RWPE1 (cell line): Measurements from ENCODE around the gene UQCRC2.
"Not testable (repeated sequence)": the region's sequence is repeated elsewhere in the genome, so short reads cannot be mapped to it uniquely, and the experiment has no call there.

Source experiments
- CTCF ChIA-PET: fragments of 350-600 bp; sonication (Branson Sonifier 250); formaldehyde crosslinking; extraction: SDS; loops from one replicate; lab custom pipeline; 2021; lab: Yijun Ruan, JAX
- POLR2A ChIA-PET: fragments of 400-600 bp; formaldehyde crosslinking; extraction: SDS; loops from one replicate; lab custom pipeline; 2020; ENCODE audit warnings: antibody characterized with exemption; ENCODE audit not compliant: low non-redundant PET; lab: Yijun Ruan, JAX
- DNase-seq: peaks from one replicate; pipeline ENCODE4 v3.0.0; 2012; ENCODE audit warnings: low spot score
- H3K27ac ChIP-seq: fragments of 450-650 bp; 2 replicates; pipeline ENCODE4 v1.5.1; 2017
- TF ChIP-seq, protein P1 (sequence below): fragments of 450-650 bp; conservative IDR thresholded peaks from 2 replicates; pipeline ENCODE4 v1.5.1; 2017; ENCODE audit warnings: low read depth, mild to moderate bottlenecking

UQCRC2 gene

DNA sequence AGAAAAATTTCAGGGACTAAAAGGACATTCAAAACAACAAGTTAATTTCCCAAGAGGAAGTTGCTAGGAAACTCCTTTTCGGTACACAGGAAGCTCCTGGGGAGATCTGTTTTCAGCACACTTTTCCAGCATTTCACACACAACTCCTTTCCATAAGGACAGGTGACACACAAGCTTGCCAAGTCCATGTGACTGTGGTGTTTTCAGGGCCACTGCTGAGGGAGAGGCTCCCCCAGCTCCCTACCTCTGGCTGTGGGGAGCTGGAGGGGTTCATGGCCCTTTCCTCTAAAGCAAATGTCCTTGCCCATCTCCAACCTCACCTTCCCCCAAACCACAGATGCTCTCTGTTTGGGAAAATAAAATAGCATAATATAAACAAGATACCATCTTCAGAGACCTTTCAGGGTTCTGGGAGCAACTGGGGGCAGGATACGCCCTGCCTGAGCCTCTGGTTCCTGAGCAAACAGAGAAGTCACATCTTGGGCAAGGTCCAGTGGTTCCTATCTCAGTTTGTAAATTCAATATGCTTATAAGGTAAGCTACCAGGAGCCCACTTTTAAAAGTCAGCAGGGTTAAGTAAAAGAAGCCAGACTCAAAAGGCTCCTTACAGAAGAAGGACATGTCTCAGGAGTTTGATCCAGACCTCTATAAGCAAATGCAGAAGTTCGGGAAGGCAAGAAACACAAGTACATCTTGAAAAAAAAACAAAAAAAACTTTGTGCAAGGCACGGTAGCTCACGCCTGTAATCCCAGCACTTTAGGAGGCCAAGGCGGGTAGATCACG lies 44.7 kb downstream of the UQCRC2 start:
- TF ChIP-seq, protein P1, sequence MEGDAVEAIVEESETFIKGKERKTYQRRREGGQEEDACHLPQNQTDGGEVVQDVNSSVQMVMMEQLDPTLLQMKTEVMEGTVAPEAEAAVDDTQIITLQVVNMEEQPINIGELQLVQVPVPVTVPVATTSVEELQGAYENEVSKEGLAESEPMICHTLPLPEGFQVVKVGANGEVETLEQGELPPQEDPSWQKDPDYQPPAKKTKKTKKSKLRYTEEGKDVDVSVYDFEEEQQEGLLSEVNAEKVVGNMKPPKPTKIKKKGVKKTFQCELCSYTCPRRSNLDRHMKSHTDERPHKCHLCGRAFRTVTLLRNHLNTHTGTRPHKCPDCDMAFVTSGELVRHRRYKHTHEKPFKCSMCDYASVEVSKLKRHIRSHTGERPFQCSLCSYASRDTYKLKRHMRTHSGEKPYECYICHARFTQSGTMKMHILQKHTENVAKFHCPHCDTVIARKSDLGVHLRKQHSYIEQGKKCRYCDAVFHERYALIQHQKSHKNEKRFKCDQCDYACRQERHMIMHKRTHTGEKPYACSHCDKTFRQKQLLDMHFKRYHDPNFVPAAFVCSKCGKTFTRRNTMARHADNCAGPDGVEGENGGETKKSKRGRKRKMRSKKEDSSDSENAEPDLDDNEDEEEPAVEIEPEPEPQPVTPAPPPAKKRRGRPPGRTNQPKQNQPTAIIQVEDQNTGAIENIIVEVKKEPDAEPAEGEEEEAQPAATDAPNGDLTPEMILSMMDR, result no peak
- DNase-seq, result no peak
- CTCF ChIA-PET, result interaction anchor here (1.6 to 2.7 kb wide), 2 partner anchors 80 to 101 kb away, joined by 6 to 13 read pairs; no protein-coding TSS in a partner anchor
- POLR2A ChIA-PET, result interaction anchor here (0.6 kb wide), 1 partner anchor 73 kb away, joined by 3 read pairs; no protein-coding TSS in a partner anchor
- H3K27ac ChIP-seq, result no peak overlapping the region

- CTCF ChIA-PET, result interaction anchor here (0.6 to 3.4 kb wide), 4 partner anchors 11 to 97 kb away, joined by 3 to 47 read pairs (median 10); no protein-coding TSS in a partner anchor
- POLR2A ChIA-PET, result no interaction called here
- no peak overlapping the region for H3K27ac ChIP-seq
- TF ChIP-seq, protein P1, result no peak
- peak; percentile 78 for DNase-seq
These were observed 48.4 kb downstream of the UQCRC2 start for GRCh38 chr16:22001591-22001990.

DNA sequence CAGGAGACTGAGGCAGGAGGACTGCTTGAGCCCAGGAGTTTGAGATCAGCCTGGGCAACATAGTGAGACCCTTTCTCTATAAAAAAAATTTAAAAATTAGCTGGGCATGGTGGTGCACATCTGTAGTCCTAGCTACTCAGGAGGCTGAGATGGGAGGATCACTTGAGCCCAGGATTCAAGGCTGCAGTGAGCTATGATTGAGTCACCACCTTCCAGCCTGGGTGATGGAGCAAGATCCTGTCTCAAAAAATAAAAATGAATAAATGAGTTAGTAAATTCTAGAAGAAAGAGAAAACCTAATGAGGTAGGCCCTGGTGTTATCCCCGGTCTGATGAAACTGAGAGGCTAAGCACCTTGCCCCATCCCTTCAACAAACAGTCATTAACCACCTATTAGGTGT lies 48.9 kb downstream of the UQCRC2 start:
- H3K27ac ChIP-seq, POLR2A ChIA-PET, DNase-seq: not testable (repeated sequence)
- CTCF ChIA-PET, result interaction anchor here (0.6 to 3.4 kb wide), 6 partner anchors 12 to 274 kb away, joined by 3 to 47 read pairs (median 4); no protein-coding TSS in a partner anchor

- ChIA-PET POLR2A (no interaction called here), CTCF (interaction anchor here (2.1 kb wide), 1 partner anchor 75 kb away, joined by 11 read pairs; no protein-coding TSS in a partner anchor)
- no peak overlapping the region for H3K27ac ChIP-seq
- TF ChIP-seq, protein P1, result no peak
- no peak for DNase-seq
These were observed 50.0 kb downstream of the UQCRC2 start for GRCh38 chr16:22003195-22003594.

DNA sequence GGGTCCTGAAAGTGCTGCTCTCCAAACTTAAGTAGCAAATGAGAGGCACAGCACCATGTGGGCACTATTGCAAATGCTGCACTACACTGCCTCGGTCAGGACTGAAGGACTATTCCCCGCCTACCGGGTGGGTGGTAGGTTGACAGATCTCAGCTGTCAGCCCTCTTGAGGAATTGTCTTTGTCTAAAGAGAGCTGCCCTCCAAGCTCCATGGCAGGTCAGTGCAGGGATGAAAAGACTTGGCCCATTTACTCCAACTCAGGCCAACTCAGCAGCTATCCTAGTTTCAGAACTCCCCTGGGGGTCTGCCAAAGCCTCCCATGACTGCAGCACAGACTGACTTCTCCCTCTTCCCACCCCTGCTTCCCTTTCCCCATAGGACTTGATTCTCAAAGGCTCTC lies 51.2 kb downstream of the UQCRC2 start:
- ChIA-PET CTCF (interaction anchor here (0.7 to 2.1 kb wide), 2 partner anchors 73 to 95 kb away, joined by 7 to 11 read pairs; no protein-coding TSS in a partner anchor), POLR2A (no interaction called here)
- no peak overlapping the region for H3K27ac ChIP-seq
- no peak for DNase-seq
- TF ChIP-seq, protein P1, result no peak

GRCh38 chr16:22005746-22006145 lies 52.6 kb downstream of the UQCRC2 start:
- ChIA-PET POLR2A (no interaction called here), CTCF (interaction anchor here (5.1 kb wide), 1 partner anchor 72 kb away, joined by 47 read pairs; no protein-coding TSS in a partner anchor)
- TF ChIP-seq, protein P1, result no peak
- H3K27ac ChIP-seq, result no peak overlapping the region
- DNase-seq, result no peak
